CD4-positive, alpha-beta T cell treated with Interleukin-1 beta for 1 hour (primary cell): ENCODE data around the gene RASL10A.

Source experiments
- DNase-seq, 2 donors: peaks; one replicate each; pipeline ENCODE4 v3.0.0-alpha.2; 2020 to 2022

The RASL10A gene

DNA sequence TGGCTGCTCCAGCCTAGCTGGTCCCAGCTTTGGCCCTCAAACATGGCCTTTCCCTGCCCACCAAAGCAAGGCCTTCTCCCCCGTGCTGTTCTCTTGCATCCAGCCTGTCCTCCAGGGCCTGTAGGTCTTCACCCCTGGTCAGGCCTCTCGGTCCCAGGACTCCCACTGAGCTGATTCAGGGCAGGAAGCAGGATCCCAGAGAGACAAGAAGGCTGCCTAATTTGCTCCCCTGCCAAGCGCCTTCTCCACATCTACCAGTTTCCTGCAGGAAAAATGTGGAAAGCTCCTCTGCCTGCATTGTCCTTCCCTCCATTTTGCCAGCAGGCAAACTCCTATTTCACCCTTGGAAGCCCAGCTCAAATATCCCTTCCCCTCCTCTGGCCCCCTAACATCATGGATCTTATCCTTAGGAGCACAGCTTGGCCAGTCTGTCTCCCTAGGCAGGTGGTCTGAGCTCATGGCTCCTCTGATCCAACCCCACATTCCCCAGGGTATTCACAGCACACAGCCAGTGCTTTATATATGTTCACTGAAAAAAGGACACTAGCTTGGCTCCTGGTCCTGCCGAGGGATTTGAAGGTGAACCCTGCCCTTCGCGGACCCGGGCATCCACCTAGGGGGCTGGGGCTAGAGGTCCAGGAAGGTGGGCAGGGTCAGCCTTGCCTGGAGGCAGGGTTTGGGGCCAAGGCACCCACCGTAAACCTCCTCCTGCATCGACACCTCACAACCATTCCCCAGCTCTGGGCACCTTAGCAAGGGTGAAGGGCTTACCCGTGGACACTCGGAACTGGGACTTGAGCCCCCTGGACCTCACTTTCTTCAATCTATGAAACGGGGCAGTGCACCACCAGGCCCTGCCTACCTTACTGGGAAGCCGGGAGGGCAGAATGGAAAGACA, 48.7 kb downstream of the RASL10A start:
- DNase-seq, result no peak

DNA sequence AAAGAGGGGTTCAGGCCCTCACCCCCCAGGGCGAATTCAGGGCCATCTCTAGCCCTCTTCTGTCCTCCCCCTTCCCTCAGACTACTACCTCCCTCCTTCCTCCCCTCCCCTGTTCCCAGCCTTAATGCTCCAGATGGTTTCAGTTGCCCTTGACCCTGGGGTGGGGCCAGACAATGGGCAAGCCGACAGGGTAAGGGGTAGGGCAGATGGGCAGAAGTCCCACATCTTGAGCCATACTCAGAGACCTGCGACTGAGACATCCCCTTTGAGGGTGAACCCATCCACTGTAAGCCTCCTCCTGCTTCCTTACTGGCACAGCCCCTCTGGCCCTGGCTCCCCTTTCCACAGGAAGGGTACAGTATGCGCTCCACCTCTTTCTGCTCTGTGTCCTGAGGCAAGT, 49.6 kb downstream of the RASL10A start:
- DNase-seq, result no peak

DNA sequence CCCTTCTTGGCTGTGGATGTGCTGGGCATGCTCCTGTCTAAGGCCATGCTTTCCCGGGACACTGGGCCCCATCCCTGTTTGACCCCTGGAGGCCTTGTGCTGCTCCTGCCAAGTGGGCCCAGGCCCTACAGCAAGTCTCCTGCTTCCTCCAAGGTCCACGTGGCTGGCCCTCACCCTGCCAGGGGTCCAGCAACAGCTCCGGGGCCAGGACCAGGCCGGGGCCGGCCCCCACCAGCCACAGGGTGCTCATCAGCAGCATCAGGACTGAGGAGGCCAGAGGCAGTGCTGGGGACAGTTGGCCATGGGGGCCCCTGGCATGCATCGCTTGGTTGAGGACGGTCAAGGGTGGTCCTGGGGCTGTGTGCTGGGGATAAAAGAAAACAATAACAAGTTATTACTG, 50.2 kb downstream of the RASL10A start:
- no peak for DNase-seq

DNA sequence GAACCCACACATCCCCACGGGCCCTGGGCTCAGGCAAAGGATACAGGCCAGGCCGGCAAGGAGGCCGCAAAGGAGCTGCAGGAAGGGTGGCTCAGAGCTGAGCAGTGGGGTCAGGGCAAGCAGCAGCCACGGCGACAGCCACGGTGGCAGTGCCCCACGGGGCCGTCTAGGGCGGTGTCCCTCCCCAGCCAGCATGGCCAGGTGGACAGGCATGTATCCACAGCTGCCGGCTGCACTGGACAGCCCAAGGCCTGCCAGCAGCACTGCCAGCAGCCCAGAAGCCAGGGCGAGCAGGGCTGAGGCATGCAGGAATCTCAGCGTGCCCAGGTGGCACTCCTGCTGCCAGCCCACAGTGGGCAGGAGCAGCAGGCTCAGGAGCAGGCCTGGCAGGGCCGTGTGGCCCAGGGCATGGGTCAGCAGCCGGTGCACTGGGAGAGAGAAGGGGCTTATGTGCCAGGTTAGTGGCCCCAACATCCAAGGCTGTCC, 51.7 kb downstream of the RASL10A start:
- DNase-seq, result no peak
